ENCODE results near the gene NIN.

The NIN gene, protein sequence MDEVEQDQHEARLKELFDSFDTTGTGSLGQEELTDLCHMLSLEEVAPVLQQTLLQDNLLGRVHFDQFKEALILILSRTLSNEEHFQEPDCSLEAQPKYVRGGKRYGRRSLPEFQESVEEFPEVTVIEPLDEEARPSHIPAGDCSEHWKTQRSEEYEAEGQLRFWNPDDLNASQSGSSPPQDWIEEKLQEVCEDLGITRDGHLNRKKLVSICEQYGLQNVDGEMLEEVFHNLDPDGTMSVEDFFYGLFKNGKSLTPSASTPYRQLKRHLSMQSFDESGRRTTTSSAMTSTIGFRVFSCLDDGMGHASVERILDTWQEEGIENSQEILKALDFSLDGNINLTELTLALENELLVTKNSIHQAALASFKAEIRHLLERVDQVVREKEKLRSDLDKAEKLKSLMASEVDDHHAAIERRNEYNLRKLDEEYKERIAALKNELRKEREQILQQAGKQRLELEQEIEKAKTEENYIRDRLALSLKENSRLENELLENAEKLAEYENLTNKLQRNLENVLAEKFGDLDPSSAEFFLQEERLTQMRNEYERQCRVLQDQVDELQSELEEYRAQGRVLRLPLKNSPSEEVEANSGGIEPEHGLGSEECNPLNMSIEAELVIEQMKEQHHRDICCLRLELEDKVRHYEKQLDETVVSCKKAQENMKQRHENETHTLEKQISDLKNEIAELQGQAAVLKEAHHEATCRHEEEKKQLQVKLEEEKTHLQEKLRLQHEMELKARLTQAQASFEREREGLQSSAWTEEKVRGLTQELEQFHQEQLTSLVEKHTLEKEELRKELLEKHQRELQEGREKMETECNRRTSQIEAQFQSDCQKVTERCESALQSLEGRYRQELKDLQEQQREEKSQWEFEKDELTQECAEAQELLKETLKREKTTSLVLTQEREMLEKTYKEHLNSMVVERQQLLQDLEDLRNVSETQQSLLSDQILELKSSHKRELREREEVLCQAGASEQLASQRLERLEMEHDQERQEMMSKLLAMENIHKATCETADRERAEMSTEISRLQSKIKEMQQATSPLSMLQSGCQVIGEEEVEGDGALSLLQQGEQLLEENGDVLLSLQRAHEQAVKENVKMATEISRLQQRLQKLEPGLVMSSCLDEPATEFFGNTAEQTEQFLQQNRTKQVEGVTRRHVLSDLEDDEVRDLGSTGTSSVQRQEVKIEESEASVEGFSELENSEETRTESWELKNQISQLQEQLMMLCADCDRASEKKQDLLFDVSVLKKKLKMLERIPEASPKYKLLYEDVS (N-terminal part only)

DNA sequence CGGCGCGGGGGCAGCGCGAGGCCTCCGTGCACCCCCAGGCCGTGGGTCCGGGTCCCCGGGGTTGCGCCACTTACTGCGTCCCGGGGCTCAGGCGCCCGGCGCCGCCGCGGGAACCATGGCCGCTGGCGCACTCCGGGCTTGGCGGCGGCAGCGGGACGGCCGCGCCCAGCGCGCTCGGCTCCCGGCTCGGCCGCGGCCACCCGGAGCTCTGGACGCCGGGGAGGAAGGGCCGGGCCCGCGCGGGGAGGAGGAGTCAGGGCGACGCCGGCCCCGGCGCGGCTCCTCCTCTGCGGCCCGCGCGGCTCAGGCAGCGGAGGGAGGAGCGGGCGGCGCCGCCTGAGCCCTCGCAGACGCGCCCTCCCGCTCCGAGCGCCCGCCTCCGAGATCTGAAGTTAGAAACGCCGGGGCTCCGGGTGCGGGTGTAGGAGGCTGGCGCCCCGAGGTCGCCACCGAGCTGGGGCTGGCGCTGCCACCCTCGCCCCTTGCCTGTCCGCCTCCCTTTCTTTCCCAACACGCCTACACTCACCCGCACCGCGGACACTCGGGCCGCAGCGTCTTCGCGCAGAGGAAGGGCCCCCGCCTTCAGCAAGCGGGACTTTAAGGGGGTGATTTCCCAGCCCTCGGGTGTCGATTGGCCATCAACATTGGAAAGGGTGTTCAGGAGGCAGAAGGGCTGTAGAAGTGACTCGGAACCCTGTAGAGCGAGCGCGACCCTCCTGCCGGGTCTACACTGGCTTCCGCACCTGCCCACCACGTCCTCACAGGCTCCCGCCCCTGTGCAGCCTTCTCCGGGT, at the start of gene NIN:
Gene NIN, minus strand, starts transcription at position 231 of the 794 bp plus-strand sequence. CDS start 9,106 bp downstream, outside the sequence.
- DNase-seq (ENCODE audit: low spot score): peak; percentile 54

DNA sequence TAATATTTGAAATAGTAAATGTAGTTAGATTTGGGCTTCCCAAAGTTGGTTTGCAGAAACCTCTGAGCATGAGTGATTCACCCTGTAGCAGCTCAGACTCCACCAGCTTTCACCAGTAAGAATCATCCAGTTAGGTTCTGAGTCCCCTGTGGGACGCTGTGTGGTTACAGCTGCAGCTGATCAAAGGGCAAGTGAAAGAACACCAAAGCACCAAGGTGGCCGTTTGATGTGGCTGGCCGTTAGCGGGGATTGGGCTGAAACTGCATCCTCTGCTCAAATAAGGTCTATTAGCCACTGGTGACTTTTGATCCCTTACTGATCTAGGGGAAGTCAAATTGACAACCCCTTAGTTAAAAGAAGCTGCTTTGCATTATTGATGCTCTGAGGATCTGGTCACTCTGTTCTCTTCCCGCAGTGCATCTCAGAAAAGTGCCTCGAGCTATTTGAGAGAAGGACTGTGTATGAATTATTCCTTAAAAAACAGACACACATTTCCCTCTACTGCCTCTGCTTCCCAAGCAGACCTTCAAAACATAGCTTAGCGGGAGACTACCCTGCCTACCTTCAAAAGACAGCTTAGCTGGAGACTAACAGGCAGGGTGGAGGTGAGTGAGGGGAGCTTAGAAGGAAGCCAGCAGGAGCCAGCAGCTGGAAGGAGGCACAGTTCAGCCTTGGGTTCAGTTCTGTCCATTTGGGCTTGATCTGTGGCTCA, 44.6 kb upstream of the NIN start:
- no peak for DNase-seq (ENCODE audit: low spot score)

DNA sequence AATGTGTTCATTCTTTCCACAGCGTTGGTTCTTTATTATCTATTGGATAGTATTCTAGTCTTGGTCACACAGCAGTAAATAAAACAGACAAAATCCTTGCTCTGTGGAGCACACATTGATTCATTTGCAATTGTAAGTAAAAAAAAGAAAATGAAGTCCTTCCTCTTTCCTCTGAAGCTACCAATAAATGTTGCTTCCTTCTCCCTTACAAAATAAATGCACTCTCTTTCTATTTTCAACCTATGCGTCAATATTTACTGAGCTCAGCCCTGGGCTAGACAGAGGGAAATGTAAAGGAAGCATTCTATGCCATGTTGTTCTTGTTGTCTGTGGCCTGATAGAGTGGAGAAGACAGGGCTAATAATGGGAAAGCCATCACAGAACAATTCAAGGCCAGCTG, 43.8 kb upstream of the NIN start:
- no peak for DNase-seq (ENCODE audit: low spot score)

DNA sequence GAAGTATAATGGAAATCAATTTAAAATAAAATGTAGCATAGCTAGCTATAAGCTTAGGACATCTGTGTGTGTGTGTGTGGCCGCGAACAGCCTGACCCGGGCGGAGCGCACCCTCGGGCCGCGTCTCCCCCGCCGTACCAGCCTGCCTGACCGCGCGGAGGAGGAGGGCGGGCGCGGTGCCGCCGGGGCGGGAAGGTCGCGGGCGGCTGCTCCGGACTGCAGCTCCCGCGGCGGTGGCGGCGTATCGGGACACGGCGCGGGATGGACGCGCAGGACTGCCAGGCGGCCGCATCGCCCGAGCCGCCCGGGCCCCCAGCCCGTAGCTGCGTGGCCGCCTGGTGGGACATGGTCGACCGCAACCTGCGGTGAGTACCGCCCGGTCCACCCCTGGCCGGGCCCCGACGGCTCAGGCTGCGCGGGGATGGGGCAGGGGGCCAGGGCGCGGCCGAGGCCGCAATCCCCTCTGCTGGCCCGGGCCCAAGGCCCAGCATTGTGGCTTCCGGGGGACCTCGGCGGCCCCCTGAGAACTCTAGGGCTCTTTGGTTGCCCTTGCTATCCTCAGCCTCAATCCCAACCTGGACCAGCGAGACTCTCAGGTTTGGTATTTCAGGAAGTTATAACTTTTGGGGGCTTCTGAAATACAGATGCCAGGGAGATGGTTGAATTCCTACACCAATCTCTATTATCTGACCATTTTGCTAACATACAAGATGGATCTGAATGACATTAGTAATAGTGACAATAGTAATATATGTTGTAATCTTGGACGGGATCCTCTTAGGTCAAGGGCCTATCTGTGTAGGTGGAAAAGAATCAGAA, 41.2 kb upstream of the NIN start, which contains the start of gene ABHD12B:
Gene ABHD12B, plus strand, starts transcription at position 140 of the 819 bp plus-strand sequence. Its CDS starts 122 bp downstream, at position 262.
- no peak for DNase-seq (ENCODE audit: low spot score)

DNA sequence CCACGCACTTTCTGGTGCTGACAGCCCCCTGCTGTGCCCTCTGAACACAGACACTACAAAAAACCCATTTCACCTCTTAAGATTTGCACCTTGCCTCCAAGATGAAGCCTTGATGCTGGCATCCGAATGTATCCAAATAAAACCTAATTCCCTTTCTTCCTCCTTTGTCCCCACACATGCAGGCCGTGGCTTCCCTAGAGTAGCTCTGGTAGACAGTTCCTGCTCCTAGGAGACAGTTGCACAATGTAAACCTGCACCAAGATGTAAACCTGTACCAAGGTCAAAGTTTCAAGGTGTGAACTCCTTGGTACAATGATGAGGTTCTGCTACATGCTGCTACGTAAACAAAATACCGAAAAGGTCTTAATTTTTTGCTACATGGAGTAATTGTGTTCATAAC, 40.3 kb upstream of the NIN start:
- no peak for DNase-seq (ENCODE audit: low spot score)

DNA sequence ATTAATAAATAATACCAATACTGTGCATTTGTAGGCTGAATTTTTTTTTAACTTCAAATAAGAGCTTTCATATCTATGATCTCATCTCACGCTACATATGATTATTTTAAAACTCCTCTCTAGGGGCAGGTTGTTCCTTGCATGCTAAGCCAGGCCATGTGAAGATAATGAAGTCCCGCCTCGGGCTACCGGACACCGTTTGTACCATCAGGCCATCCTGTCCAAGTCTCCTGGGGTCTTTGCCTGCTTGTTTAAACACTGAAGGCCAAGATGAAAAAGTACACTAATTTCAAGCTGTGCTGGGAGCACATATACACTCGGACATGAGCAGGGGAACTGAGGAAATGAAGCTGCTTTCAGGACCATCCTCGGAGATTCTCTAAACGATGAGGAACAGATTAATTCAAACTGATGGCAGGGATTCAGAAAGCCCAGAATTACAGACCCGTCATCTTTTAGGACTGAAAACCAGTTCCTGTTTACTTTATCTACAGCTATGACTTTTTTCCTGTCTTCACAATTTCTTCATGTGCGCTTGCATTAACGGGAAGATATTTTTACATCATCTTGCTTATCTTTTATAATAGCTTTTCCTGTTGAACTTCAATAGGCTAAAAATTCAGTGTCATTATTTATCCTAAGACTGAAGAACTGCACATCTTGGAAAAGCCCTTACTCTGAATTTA, 34.6 kb upstream of the NIN start:
- no peak for DNase-seq (ENCODE audit: low spot score)

DNA sequence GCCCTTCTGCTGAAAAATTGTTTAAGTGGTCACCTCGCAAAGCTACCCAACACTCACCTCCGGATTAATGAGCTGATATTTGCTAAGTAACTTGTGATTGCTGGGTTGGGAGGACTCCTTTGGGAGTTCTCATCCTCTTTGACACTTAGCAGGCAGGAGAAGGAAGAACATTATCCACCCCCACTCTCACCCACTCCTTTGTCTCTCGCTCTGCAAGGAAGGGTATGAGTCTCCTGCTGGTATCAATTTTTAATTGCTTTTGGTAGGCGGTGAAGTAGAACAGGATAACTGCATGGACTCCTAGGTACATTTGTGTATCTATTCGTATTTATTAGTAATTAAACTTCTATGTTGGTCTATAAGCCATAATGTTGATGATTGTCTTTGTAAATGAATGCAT, 34.0 kb upstream of the NIN start:
- no peak for DNase-seq (ENCODE audit: low spot score)

DNA sequence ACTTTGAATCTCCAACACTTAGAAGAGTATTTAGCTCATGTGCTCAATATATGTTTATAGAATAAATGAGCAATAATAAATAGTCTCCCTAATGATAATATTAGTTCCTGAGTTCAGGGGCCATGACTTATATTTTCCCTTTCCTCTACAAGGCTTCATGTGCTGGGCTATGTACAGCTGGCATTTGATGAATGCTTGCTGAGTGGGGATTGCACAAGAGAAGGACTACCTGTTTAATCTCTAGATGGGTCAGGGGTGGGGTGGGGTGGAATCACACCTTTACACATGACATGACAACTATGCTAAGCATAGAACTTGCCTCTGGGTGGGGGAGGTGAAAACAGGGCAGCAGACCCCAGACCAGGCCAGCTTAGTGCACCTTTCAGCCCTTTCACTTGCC, 33.3 kb upstream of the NIN start:
- DNase-seq (ENCODE audit: low spot score): no peak

DNA sequence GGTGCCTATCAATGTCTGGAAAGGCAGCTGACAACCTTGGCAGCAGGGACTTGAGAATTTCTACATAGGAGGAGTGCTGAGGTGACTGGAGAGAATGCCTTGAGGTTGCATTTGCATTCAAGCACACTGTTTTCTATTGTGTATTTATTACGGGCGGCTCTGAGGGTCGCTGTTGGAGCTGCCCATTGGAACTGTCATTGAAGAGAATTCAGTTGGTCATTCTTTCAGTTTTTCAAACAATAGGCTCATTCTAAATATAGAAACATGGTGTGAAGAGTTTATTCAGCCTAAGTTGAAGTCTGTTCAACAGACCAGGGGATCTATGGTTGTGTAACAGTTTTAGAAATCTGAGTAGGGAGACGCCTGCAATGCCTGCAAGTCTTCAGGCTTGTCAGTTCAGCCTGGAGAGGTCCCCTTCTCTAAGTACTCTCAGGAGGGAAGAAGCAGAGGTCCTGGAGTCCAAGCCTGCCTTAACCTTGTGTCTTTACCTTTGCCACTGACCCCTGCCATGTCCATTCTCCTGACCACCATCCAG, 31.1 kb upstream of the NIN start:
- DNase-seq (ENCODE audit: low spot score): no peak

DNA sequence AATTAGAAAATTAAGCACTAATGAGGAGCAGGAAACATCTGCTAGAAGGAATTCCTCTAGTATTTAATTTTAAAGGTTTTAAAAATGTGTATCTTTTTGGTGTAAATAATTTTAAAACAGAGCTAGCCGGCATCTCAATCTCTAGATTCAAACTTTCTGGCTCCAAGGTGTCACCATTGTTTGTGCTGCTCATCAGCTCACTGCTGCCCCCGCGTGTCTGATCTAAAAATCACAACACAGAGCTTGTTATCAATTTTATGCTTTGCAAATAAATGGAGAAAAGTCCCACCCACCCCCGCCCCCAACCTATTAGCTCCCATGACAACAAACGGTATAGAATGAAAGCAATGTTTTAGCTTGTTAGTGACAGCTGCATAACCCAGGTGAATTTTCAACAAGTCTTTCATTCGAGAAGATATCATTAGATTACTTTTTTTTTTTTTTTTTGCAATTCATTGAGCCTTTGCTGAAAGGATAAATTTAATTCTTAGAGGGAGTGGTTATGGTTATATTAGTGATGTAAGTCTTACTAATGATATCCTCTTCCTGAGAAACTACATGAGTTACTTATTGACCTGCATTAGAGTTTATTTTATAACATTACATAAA, 29.6 kb upstream of the NIN start:
- peak; percentile 81 for DNase-seq (ENCODE audit: low spot score)

DNA sequence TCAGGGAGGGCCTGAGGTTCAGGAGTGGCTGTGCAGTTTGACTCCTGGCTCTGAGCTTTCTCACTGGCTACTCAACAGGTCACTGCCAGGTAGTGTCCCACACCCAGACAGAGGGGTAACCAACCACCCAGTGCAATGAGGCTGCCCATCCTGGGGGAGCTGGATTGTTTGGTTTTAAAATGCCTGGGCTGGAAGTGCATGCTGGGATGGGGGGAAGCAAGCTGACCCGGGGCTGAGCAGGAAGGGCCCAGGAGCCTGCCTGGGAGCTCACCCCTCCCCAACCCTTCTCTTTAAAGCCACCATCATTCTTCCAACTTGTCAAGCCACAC, 28.3 kb upstream of the NIN start:
- DNase-seq (ENCODE audit: low spot score): no peak

DNA sequence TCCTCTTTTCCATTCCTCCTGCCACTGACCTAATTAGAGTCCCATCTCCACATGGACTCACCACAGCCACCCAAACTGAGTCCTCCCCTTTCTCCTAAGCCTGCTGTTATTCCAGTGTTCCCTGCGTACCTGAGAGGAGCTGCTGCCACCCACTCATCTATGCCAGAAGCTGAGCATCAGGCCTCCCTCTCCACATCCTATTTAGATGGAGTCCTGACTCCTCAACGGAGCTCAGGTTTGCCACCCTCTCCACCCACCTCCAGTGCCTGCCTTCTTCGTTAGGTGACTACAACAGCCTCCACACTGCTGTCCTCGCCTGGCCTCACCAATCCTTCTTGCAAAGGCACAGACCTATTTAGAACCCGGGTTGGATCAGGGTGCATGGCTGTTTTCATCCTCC, 25.7 kb upstream of the NIN start:
- no peak for DNase-seq (ENCODE audit: low spot score)

DNA sequence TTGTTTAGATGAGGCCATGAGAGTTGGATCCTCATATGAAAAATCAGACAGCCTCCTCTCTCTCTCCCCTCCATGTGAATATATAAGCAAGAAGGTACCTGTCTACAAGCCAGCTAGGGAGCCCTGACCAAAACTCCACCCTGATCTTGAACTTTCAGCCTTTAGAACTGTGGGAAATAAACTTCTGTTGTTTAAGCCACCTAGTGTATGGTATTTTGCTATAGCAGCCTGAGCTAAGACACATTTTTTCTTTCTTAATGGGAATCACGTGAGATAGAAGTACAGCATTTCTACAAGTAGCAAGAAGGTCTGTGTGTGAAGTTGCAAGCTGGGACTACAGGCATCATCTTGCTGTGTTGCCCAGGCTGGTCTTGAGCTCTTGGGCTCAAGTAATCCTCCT, 24.6 kb upstream of the NIN start:
- DNase-seq (ENCODE audit: low spot score): no peak

DNA sequence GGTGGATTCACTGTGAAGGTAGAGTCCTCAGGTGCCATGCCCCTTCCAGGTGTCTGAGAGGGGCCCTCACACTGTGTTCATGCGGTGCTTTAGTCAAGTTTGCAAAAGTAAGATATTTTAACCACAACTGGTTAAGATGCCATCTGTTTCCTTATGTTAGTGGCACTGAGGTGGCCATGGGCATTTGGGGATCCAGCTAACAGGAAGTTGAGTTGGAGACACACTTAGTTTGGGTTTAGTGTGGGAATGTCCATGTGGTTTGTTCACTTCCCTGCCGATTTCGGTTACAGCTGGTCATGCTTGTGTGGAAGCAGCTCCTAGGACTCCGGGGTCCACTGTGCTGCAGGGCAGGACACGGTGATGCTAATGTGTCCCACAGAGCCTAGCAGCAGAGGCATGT, 23.6 kb upstream of the NIN start:
- no peak for DNase-seq (ENCODE audit: low spot score)

DNA sequence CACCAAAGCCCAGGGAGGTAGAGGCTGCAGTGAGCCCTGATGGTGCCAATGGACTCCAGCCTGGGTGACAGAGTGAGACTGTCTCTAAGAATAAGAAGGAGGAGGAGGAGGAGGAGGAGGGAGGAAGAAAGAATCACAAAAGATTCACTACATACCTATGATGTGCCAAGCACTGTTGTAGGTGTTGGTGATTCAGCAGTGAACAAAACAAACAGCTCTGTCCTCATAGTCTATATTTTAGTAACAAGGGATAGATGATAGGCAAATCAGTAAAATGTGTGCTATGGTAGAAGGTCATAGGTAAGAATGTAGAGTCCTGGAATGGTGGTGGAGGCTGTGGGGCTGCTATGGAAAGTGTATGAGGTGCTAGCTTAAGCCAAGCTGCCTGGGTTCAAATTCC, 22.9 kb upstream of the NIN start:
- no peak for DNase-seq (ENCODE audit: low spot score)

DNA sequence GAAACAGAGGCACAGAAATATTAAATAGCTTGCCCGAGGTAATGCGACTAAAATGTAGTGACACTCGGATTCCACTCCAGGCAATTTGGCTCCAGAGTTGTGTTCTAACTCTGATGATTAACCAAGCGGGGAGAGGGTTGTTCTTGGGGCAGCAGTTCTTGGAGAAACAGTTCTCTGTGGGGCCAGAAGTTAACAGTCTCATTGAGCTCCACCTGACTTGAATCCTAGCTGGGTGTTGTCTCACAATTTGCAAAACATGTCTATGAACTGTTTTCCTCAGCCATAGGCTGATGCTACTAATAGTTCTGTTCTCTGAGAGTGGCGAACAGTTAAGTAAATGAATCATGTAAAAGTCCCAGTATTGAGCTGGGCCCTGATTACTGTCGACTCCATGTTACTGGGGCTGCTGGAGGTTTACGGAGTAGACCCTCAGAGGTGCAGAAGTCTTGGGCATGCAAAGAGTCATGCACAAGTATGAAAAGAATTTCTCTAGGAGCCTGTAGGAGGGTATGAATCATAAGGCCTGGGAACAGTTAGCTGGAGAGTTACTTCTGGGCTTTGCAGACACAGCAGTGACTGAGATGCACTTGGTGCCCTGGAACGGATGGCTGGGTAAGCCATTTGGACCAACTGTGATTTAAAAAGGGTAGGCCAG, 15.4 kb upstream of the NIN start:
- DNase-seq (ENCODE audit: low spot score): no peak

DNA sequence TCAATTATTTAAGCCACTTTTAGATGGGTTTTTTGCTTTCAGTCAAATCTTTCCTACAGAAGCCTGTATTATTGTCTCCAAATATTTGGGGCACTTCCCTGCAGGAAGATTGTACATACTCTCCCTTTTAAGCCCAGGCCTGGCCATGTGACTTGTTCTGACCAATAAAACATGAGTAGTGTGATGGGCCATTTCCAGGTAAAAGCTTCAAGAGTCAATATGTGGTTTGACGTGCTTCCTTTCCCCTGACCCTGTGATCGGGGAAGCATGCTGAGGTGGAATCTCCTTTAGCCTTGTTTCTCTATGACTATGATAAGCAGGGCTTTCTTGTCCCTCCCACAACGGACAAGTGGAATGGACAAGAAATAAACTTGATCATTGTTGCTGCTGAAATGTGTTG, 14.2 kb upstream of the NIN start:
- no peak for DNase-seq (ENCODE audit: low spot score)

DNA sequence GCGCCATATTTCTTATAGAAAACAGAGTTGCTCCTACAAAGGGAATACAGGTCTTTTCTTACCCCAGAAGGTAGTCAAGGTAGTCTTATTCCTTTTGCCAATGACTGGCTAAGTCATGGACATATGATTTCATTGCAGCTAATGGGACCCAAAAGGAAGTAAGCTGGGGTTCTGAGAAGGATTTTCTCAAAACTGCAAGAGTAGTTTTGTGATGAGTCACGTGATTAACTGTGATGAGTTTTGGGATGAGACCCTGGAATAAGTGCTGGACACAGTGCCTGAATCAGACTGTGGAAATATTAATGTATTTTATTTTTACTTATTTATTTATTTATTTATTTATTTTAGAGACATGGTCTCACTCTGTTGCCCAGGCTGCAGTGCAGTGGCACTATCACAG, 13.4 kb upstream of the NIN start:
- no peak for DNase-seq (ENCODE audit: low spot score)

All from hematopoietic multipotent progenitor cell treated with erythropoietin and hydrocortisone succinate and interleukin-3 and kit ligand, for 17 days (in vitro differentiated cells).